Liver (tissue), 9 donors: ENCODE results near the gene MYL3. TPM values are rescaled to one million over a fixed set of nuclear protein-coding genes. Genes with fewer than 3 reads are reported as not detected.

Source experiments
- DNase-seq: peaks from one replicate; pipeline ENCODE4 v3.0.0-alpha.2; 2017; ENCODE audit warnings: low spot score
- H3K27ac ChIP-seq, 2 donors: one replicate each; pipeline ENCODE4 v1.7.0; 2013; ENCODE audit warnings: inconsistent platforms in 2 of 2, low read length in 2 of 2, control low read depth in 1 of 2, low read depth in 1 of 2, mild to moderate bottlenecking in 1 of 2
- H3K27me3 ChIP-seq, 4 donors: one replicate each; pipeline versions ENCODE4 v1.6.1 to v1.7.0; 2013; ENCODE audit warnings: low read length in 3 of 4, inconsistent platforms in 1 of 4, mild to moderate bottlenecking in 1 of 4, moderate library complexity in 1 of 4; ENCODE audit not compliant: control insufficient read depth in 4 of 4, insufficient read depth in 4 of 4
- H3K36me3 ChIP-seq, 4 donors: one replicate each; pipeline versions ENCODE4 v1.6.1 to v1.7.0; 2013; ENCODE audit warnings: low read length in 3 of 4, mild to moderate bottlenecking in 3 of 4, low read depth in 1 of 4, moderate library complexity in 1 of 4; ENCODE audit not compliant: control insufficient read depth in 4 of 4, insufficient read depth in 3 of 4
- H3K4me1 ChIP-seq, 4 donors: one replicate each; pipeline versions ENCODE4 v1.6.1 to v1.7.0; 2013; ENCODE audit warnings: low read length in 3 of 4, mild to moderate bottlenecking in 3 of 4, moderate library complexity in 1 of 4; ENCODE audit not compliant: control insufficient read depth in 4 of 4, insufficient read depth in 4 of 4
- H3K4me3 ChIP-seq, 3 donors: one replicate each; pipeline versions ENCODE4 v1.6.1 to v1.7.0; 2013; ENCODE audit warnings: low read length in 3 of 3, control low read depth in 1 of 3, low read depth in 1 of 3, mild to moderate bottlenecking in 1 of 3
- H3K9ac ChIP-seq, 2 donors: one replicate each; pipeline ENCODE4 v1.7.0; 2013; ENCODE audit warnings: low read length in 2 of 2, mild to moderate bottlenecking in 2 of 2, moderate library complexity in 2 of 2, control low read depth in 1 of 2, low read depth in 1 of 2
- H3K9me3 ChIP-seq, 4 donors: one replicate each; pipeline versions ENCODE4 v1.6.1 to v1.7.0; 2013; ENCODE audit warnings: low read length in 3 of 4; ENCODE audit not compliant: control insufficient read depth in 4 of 4
- EGR1 ChIP-seq, 2 donors: IDR thresholded peaks; 2 replicates each; pipeline ENCODE4 v1.6.1; 2016 to 2018; ENCODE audit warnings: antibody characterized with exemption in 2 of 2, low read depth in 2 of 2
- GABPA ChIP-seq, 2 donors: IDR thresholded peaks in 1 of 2; conservative IDR thresholded peaks in 1 of 2; 2 replicates each; pipeline ENCODE4 v1.6.1; 2016; ENCODE audit warnings: antibody characterized with exemption in 2 of 2, mild to moderate bottlenecking in 1 of 2, moderate library complexity in 1 of 2
- HNF4G ChIP-seq: IDR thresholded peaks from 2 replicates; pipeline ENCODE4 v1.6.1; 2016; ENCODE audit warnings: antibody characterized with exemption
- JUND ChIP-seq, 2 donors: IDR thresholded peaks; 2 replicates each; pipeline ENCODE4 v1.6.1; 2016; ENCODE audit warnings: antibody characterized with exemption in 2 of 2
- NR2F2 ChIP-seq: IDR thresholded peaks from 2 replicates; pipeline ENCODE4 v1.6.1; 2016; ENCODE audit warnings: antibody characterized with exemption
- RAD21 ChIP-seq, 2 donors: IDR thresholded peaks; 2 replicates each; pipeline ENCODE4 v1.6.1; 2016; ENCODE audit warnings: antibody characterized with exemption in 2 of 2, mild to moderate bottlenecking in 2 of 2
- RXRA ChIP-seq, 2 donors: IDR thresholded peaks; 2 replicates each; pipeline ENCODE4 v1.6.1; 2017 to 2018; ENCODE audit warnings: antibody characterized with exemption in 2 of 2, mild to moderate bottlenecking in 1 of 2
- SP1 ChIP-seq: IDR thresholded peaks from 2 replicates; pipeline ENCODE4 v1.6.1; 2018; ENCODE audit warnings: antibody characterized with exemption, mild to moderate bottlenecking
- TAF1 ChIP-seq: conservative IDR thresholded peaks from 2 replicates; pipeline ENCODE4 v1.6.1; 2016; ENCODE audit warnings: antibody characterized with exemption, mild to moderate bottlenecking
- YY1 ChIP-seq: IDR thresholded peaks from 2 replicates; pipeline ENCODE4 v1.6.1; 2016; ENCODE audit warnings: antibody characterized with exemption, mild to moderate bottlenecking
- WGBS: extraction: QIAGEN DNeasy Blood & Tissue Kit; methylation state at CpG from one replicate; pipeline ENCODE4 v1.1.7; 2013; 5-methylcytosine and 5-hydroxymethylcytosine counted together
- polyA plus RNA-seq, 2 donors: library from polyadenylated mRNA; stranded (reverse) in 1 of 2; unstranded in 1 of 2; fragments of 200-250 nt in 1 of 2; fragments of >200 nt in 1 of 2; fragmentation: Nextera tagmentation in 1 of 2; extraction: Ambion mirVana in 1 of 2; gene quantifications; one replicate each; pipeline versions ENCODE4 v1.2.1 to v1.2.3, GENCODE V29; 2013 to 2015
- total RNA-seq, 2 donors: library from RNA; depleted of rRNA; stranded (reverse); fragments of >200 nt; gene quantifications; one replicate each; pipeline ENCODE4 v1.2.3, GENCODE V29; 2014
- TF ChIP-seq, protein P1 (sequence below): fragments of 150-350 bp; IDR thresholded peaks from 2 replicates; pipeline ENCODE4 v1.5.1; 2017; ENCODE audit warnings: improper control_type of control experiment, low read depth, low read length; ENCODE audit not compliant: missing input control
- TF ChIP-seq, protein P2 (sequence below): IDR thresholded peaks from 2 replicates; pipeline ENCODE4 v1.6.1; 2016; ENCODE audit warnings: antibody characterized with exemption
- TF ChIP-seq, protein P3 (sequence below): IDR thresholded peaks from 2 replicates; pipeline ENCODE4 v1.6.1; 2016; ENCODE audit warnings: antibody characterized with exemption
- donor health status: healthy.
- donor health status: healthy.
- donor health status: healthy.
- donor health status: healthy.
- donor health status: healthy.

Gene MYL3
- total and polyA plus RNA-seq, 4 donors: 0.51 to 1.3 (median 0.81) TPM

DNA sequence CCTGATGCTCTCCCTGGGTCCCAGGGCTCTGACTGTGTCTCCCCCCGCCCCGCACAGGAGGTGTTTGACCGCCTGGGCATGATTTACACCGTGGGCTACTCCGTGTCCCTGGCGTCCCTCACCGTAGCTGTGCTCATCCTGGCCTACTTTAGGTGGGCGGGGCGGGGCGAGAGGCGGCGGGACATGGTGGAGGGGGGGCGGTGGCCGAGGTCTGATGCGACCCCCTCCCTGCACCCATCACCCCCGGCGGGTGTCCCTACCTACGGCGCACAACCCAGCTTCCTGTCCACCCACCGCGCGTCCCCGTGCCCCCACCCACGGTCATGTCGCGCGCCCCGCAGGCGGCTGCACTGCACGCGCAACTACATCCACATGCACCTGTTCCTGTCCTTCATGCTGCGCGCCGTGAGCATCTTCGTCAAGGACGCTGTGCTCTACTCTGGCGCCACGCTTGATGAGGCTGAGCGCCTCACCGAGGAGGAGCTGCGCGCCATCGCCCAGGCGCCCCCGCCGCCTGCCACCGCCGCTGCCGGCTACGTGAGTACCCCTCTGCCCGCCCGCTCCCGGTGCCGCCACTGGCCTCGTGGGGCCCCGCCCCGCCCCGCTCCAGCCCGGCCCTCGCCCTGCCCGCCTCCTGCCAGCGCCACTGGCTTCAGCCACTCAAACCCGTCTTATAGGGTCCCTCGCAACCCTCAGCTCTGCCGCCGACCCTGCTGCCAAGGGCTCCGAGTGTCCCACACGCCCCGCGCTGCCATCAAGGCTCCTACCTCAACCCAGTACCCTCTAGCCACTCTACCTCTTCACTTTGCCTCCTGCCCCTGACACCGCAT, 35.3 kb upstream of the MYL3 start (continued):
- TF ChIP-seq, protein P1, sequence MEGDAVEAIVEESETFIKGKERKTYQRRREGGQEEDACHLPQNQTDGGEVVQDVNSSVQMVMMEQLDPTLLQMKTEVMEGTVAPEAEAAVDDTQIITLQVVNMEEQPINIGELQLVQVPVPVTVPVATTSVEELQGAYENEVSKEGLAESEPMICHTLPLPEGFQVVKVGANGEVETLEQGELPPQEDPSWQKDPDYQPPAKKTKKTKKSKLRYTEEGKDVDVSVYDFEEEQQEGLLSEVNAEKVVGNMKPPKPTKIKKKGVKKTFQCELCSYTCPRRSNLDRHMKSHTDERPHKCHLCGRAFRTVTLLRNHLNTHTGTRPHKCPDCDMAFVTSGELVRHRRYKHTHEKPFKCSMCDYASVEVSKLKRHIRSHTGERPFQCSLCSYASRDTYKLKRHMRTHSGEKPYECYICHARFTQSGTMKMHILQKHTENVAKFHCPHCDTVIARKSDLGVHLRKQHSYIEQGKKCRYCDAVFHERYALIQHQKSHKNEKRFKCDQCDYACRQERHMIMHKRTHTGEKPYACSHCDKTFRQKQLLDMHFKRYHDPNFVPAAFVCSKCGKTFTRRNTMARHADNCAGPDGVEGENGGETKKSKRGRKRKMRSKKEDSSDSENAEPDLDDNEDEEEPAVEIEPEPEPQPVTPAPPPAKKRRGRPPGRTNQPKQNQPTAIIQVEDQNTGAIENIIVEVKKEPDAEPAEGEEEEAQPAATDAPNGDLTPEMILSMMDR: no peak
- TF ChIP-seq GABPA (IDR thresholded peaks at IDR 0.05 in 1 of 2, conservative IDR thresholded peaks at IDR 0.05 in 1 of 2): no peak

DNA sequence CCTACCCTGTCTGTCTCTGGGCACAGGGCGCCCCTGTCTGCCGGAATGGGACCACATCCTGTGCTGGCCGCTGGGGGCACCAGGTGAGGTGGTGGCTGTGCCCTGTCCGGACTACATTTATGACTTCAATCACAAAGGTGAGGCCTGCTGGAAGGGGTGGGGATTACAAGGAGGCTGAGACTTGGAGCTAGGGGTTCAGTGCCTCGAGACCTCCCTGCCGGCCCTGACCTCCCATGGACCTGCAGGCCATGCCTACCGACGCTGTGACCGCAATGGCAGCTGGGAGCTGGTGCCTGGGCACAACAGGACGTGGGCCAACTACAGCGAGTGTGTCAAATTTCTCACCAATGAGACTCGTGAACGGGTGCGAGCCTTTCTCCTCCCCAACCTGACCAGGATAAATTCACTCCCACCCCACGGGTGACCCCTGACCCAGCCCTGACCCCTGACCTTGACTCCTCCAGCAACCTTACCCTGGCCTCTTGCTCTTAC, 34.6 kb upstream of the MYL3 start:
- Histone ChIP-seq H3K9ac (no peak overlapping the region), H3K4me1 (peaks cover 0 to 6% (median 0%) of the 10 kb centered on the region in 4 donors), H3K27me3 (no peaks in the 10 kb centered on the region), H3K9me3 (no peaks in the 10 kb centered on the region), H3K27ac (peak overlapping the region in 1 of 2 donors; percentile 50), H3K4me3 (no peak overlapping the region), H3K36me3 (no peaks in the 10 kb centered on the region)
- WGBS: 71% methylated on average over 15 of the region's 15 CpGs
- no peak for DNase-seq
- TF ChIP-seq NR2F2: peak; percentile 77
- no peak for TF ChIP-seq YY1

DNA sequence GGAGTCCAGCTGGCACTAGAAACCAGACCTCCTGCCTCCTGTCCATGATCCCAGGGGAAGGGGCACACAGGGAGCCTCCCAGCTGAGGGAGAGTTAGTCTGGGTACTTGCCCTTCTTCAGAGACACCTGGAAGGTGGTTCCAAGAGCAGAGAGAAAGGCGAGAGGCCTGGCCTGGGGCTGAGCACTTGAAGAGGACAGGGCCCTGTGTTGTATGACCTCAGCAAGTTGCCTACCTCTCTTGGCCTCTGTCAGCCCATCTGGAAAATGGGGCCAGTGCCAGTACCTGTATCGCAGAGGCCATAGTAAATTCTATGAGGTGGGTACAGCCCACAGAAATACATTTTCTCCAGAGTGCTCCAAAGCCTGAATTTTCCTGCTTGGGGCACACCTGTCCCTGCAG, 33.8 kb upstream of the MYL3 start:
- H3K36me3 ChIP-seq: no peaks in the 10 kb centered on the region

More for the DNA sequence above, 33.8 kb upstream of the MYL3 start:
- H3K27ac ChIP-seq: no peak overlapping the region
- no peak for DNase-seq
- H3K4me1 ChIP-seq: peaks cover under 1 to 14% (median 2%) of the 10 kb centered on the region in 4 donors
- H3K9me3 ChIP-seq: no peaks in the 10 kb centered on the region
- H3K4me3 ChIP-seq: no peak overlapping the region
- no peak overlapping the region for H3K9ac ChIP-seq
- WGBS: 94% methylated on average over 2 of the region's 2 CpGs
- no peaks in the 10 kb centered on the region for H3K27me3 ChIP-seq
- no peak for TF ChIP-seq EGR1 (IDR thresholded peaks at IDR 0.05; ENCODE audit: low read depth in 2 of 2)
- no peak for TF ChIP-seq NR2F2
- no peak for TF ChIP-seq SP1
- no peak for TF ChIP-seq RAD21 (IDR thresholded peaks at IDR 0.05)
- TF ChIP-seq, protein P2, sequence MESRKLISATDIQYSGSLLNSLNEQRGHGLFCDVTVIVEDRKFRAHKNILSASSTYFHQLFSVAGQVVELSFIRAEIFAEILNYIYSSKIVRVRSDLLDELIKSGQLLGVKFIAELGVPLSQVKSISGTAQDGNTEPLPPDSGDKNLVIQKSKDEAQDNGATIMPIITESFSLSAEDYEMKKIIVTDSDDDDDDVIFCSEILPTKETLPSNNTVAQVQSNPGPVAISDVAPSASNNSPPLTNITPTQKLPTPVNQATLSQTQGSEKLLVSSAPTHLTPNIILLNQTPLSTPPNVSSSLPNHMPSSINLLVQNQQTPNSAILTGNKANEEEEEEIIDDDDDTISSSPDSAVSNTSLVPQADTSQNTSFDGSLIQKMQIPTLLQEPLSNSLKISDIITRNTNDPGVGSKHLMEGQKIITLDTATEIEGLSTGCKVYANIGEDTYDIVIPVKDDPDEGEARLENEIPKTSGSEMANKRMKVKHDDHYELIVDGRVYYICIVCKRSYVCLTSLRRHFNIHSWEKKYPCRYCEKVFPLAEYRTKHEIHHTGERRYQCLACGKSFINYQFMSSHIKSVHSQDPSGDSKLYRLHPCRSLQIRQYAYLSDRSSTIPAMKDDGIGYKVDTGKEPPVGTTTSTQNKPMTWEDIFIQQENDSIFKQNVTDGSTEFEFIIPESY: no peak
- TF ChIP-seq YY1: no peak
- TF ChIP-seq HNF4G: no peak
- no peak for TF ChIP-seq TAF1
- TF ChIP-seq, protein P1: no peak
- TF ChIP-seq, protein P3, sequence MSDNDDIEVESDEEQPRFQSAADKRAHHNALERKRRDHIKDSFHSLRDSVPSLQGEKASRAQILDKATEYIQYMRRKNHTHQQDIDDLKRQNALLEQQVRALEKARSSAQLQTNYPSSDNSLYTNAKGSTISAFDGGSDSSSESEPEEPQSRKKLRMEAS: no peak
- no peak for TF ChIP-seq JUND (IDR thresholded peaks at IDR 0.05)
- TF ChIP-seq GABPA (IDR thresholded peaks at IDR 0.05 in 1 of 2, conservative IDR thresholded peaks at IDR 0.05 in 1 of 2): no peak
- no peak for TF ChIP-seq RXRA (IDR thresholded peaks at IDR 0.05)
